NCI-H345 treated with DMSO at 0.1 percent for 48 hours (cell line): ENCODE data around the gene ATXN10.
"Not testable (repeated sequence)": the region's sequence is repeated elsewhere in the genome, so short reads cannot be mapped to it uniquely, and the experiment has no call there.

Experiments
- DNase-seq: peaks from one replicate; lab custom pipeline; 2025; ENCODE audit not compliant: unreplicated experiment; lab: John Stamatoyannopoulos, UW

ATXN10 gene

GRCh38 chr22:45678961-45679912, 7.6 kb downstream of the ATXN10 start:
- no peak for DNase-seq

DNA sequence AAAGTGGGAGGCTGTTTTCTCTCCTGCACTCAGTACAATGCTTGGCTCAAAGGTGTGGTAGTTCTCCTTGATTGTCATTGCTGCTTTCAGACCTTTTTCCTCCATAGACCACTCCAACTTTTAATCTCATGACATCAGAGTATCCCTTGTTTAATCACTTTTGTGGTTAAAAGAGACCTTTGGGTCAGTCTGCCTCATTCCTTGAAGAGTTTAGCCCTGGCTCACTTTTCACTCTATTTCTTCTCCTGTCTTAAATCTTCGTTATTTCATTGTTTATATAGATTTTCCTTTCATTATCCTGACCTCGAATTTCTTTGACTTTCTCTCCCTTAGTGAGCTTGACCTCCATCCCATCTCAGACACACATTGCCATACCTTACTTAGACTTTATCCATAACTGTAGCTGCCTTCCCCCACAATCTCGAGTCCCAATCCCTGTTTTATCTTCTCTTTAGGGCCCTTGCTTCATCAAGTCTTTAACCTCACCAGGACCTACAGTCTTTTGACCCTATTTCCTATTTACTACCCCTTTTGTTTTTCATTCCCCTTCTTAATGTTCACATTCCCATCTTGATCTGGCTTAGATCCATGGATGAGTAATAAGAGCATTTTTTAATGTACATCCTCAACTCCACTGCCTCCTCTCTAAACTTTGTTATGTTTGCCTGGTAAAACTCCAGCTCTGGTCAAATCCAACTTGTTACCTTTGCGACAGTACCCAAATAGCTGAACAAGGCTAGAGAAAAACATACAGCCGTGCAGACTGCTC, 9.5 kb downstream of the ATXN10 start:
- DNase-seq: no peak

- no peak for DNase-seq
Measured at GRCh38 chr22:45682064-45682463, 10.4 kb downstream of the ATXN10 start.

DNA sequence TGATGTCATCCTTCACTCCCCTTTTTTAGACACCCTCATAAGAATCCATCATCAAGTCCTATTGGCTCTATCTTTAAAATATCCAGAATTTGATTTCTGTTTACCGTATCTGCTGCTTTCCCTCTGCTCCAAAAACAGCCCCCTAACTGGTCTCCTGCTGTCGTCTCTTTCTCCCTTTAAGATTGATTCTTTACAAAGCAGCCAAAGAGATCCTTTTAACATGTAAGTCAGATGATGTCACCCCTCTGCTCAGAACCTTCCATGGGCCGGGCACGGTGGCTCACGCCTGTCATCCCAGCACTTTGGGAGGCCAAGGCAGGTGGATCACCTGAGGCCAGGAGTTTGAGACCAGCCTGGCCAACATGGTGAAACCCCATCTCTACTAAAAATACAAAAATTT, 11.1 kb downstream of the ATXN10 start:
- not testable (repeated sequence) for DNase-seq

GRCh38 chr22:45683248-45683647, 11.6 kb downstream of the ATXN10 start:
- DNase-seq: no peak

DNA sequence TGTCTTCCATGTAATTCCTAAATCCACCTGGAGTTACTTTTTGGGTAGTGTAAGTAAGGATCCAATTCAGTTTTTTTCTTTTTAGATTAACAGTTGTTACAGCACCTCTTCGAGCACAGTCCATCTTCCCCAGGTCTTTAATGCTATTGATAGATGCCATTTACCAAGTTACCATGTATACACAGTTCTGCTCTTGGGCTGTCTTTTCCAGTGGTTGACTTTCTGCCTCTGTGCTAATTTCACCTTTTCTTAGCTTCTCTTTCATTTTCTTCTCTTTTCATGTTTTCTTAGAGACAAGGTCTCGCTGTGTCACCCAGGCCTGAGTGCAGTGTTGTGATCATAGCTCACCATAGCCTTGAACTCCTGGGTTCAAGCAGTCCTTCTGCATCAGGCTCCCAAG, 12.0 kb downstream of the ATXN10 start:
- no peak for DNase-seq

DNA sequence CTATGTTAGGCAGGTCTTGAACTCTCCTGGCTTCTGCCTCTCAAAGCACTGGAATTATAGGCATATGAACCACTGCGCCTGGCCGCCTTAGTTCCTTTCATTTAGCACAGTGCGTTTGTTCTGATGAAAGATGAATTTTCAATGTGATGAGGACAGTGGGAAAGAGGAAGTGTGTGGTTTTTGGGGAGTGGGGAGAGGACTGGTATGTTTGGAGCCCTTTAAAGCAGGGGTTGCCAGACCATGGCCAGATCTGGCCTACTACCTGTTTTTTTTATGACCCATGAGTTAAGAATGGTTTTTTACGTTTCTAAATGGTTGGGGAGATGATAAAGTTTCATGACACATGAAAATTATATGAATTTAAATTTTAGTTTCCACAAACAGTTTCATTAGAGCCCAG, 12.5 kb downstream of the ATXN10 start:
- no peak for DNase-seq

DNA sequence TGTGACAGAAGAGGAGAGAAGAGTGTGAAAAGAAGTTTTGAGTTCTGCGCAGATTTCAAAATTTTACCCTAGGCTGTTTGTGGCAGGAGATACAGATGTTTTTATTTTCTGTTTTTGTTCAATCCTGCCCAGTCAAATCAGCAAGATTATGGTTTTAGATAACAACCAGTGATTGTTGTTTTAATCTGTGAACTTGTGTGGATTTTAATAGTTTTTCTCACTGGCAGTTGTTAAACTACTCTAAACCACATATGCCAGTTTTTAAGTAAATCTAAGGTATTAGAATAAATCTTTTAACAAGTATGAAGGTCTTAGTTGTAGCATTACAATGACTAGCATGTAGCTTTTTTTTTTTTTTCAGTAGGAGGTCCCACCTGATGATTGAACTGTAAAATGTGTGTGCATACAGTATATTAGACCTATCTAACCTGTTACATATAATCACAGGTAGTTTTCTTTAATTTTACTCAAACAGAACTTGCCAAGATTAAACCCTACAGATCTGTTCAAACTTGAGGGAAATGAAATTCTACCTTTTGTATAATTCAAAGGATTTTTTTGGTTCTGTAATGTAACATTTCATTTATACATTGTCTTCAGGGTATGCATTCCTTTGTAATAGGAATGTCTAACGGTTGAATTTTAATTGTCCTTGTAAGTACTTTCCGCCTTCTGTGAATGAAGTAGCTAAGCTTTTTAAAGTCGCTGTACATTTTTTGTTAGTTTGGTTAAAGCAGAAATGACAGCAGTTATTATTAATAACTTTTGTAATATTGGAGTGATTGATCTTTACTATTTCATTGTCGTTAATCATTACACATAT, 13.3 kb downstream of the ATXN10 start:
- DNase-seq: no peak

DNA sequence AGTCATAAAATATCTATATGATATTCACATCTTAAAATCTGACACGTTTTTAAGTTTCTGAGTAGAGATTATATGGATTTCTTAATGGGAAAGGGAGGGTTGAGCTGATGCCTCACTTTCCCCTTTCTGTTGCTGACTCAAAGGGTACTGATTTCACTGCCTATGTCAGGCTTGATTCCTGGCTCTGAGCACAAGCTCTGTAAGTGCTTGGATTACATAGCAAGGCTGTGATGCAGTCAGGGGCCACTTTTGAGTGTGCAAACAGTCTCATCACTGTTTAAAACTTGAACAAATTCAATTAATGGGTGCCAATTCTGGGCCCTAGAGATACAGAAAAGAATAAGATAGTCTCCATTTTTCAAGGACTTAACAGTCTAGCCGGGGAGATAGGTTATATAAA, 14.4 kb downstream of the ATXN10 start:
- no peak for DNase-seq

- DNase-seq: no peak
Measured at GRCh38 chr22:45686836-45687235, 15.2 kb downstream of the ATXN10 start.

DNA sequence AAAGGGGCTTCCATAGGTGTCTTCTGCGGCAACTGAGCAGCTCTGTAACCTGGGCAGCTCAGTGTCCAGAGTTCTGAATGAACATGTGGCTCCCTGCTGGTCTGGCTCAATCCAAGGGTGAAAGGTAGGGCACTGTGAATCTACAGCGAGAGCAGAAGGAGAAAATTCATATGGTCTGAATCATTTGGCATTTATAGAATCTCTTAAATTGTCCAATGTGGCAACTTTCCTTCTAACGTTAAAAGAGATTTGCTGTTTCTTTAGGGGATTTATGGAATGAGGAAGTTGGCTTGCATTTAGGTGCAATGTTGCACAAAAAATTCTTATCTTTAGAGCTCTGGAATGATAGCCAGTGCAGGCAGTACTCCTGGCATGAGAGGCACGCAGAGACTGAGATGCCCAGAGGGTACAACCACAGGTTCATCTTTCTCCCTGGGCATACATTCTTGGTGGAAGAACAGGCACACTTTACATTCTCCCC, 17.0 kb downstream of the ATXN10 start:
- DNase-seq: no peak

GRCh38 chr22:45689211-45689610, 17.6 kb downstream of the ATXN10 start:
- DNase-seq: no peak

DNA sequence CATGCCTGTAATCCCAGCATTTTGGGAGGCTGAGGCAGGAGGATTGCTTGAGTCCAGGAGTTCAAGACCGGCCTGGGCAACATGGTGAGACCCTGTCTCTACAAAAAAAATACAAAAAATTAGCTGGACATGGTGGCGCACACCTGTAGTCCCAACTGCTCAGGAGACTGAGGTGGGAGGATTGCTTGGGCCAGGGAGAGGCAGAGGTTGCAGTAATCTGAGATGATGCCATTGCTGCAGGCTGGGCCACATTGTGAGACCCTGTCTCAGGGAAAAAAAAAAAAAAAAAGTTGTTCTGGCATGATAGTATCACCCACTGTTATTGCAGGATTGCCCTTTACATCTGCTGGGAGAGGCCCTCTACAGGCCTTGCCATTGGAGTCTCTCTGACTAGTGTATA, 18.4 kb downstream of the ATXN10 start:
- DNase-seq: no peak

DNA sequence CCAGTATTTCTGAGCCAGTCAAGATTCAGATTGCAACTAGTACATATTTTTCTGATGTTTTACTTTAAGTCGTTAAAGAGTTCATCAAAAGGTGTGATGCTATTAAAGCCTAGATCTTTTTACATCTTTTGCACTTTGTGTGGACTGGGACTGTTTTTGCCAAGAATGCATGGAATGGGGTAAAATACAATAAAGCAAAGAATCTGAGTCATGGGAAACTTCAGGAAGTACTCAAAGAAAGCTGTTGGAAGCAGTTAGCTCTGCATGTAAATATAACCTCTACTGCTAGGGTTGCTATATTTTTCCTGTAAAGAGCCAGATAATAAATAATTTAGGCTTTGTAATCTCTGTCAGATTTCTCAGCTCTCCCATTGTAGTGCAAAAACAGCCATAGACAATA, 20.9 kb downstream of the ATXN10 start:
- DNase-seq: no peak

- no peak for DNase-seq
Measured at GRCh38 chr22:45693835-45694234, 22.2 kb downstream of the ATXN10 start.

- no peak for DNase-seq
Measured at GRCh38 chr22:45696227-45696626, 24.6 kb downstream of the ATXN10 start.

DNA sequence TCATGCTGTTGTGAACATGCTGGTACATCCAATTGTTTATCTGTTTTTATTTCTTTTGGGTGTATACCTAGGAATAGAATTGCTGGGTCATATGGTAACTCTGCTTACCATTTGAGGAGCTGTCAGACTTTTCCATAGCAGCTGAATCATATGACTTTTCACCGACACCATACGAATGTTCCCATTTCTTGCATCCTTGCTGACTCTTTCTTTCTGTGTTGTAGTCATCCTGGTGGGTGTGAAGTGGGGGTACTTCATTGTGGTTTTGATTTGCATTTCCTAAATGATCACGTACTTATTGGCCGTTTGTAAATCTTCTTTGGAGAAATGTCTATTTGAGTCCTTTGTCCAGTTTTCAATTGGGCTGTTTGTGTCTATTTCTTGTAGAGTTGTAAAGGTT, 26.5 kb downstream of the ATXN10 start:
- DNase-seq: no peak

- no peak for DNase-seq
Measured at GRCh38 chr22:45702981-45703380, 31.3 kb downstream of the ATXN10 start.

- DNase-seq: no peak
Measured at GRCh38 chr22:45703758-45704157, 32.1 kb downstream of the ATXN10 start.

DNA sequence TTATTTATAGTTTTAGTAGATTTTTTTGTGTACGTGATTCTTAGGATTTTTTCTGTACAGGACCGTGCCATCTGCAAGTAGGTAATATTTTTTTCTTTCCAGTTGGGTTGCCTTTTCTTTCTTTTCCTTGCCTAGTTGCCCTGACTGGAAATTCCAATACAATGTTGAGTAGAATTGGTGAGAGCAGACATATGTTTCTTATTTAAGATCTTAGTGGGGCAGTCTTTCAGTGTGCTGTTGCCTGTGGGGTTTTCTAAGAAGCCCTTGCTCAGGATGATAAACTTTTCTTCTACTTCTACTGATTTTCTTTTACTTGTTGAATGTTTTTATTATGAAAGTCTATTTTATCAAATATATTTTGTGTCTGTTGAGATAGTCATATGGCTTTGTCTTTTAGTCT, 33.0 kb downstream of the ATXN10 start:
- DNase-seq: no peak

- DNase-seq: no peak
Measured at GRCh38 chr22:45707605-45708004, 36.0 kb downstream of the ATXN10 start.
